Parathyroid adenoma (tissue), 2 donors: ENCODE results near the gene NOL9.

Experiments
- H2AFZ ChIP-seq: fragments of 300-600 bp; sonication (generic); one replicate; pipeline ENCODE4 v1.7.0; 2017; ENCODE audit warnings: antibody characterized with exemption, mild to moderate bottlenecking
- H3K27ac ChIP-seq: fragments of 300-600 bp; sonication (generic); one replicate; pipeline ENCODE4 v1.7.0; 2017
- H3K27me3 ChIP-seq: fragments of 300-600 bp; sonication (generic); one replicate; pipeline ENCODE4 v1.7.0; 2017; ENCODE audit warnings: low read length; ENCODE audit not compliant: control insufficient read depth, insufficient read depth
- H3K36me3 ChIP-seq: fragments of 300-600 bp; sonication (generic); one replicate; pipeline ENCODE4 v1.7.0; 2017; ENCODE audit warnings: low read length; ENCODE audit not compliant: control insufficient read depth, insufficient read depth
- H3K4me1 ChIP-seq: fragments of 300-600 bp; sonication (generic); one replicate; pipeline ENCODE4 v1.7.0; 2017; ENCODE audit warnings: control low read depth
- H3K4me2 ChIP-seq: fragments of 300-600 bp; sonication (generic); one replicate; pipeline ENCODE4 v1.7.0; 2017; ENCODE audit warnings: low read length
- H3K4me3 ChIP-seq: fragments of 300-600 bp; sonication (generic); one replicate; pipeline ENCODE4 v1.7.0; 2017; ENCODE audit warnings: low read depth, low read length
- H3K79me2 ChIP-seq: fragments of 300-600 bp; sonication (generic); one replicate; pipeline ENCODE4 v1.7.0; 2017; ENCODE audit warnings: control low read depth
- H3K9ac ChIP-seq: fragments of 300-600 bp; sonication (generic); one replicate; pipeline ENCODE4 v1.7.0; 2017; ENCODE audit warnings: mild to moderate bottlenecking
- H3K9me3 ChIP-seq: fragments of 300-600 bp; sonication (generic); one replicate; pipeline ENCODE4 v1.7.0; 2017; ENCODE audit warnings: low read length; ENCODE audit not compliant: control insufficient read depth
- CTCF ChIP-seq: fragments of 300-600 bp; sonication (generic); IDR thresholded peaks from one replicate; pipeline ENCODE4 v1.7.0; 2017; ENCODE audit warnings: antibody characterized with exemption, mild to moderate bottlenecking
- donor health status: primary hyperparathyroidism.

NOL9 gene

GRCh38 chr1:6502000-6502891 is 52.1 kb downstream of the NOL9 start:
- Histone ChIP-seq H3K27me3 (no peaks in the 10 kb centered on the region), H2AFZ (no peak overlapping the region), H3K27ac (no peak overlapping the region), H3K9me3 (no peaks in the 10 kb centered on the region), H3K4me3 (no peak overlapping the region), H3K4me2 (no peak overlapping the region), H3K4me1 (no peaks in the 10 kb centered on the region), H3K79me2 (no peaks in the 10 kb centered on the region), H3K36me3 (no peaks in the 10 kb centered on the region), H3K9ac (no peak overlapping the region)
- TF ChIP-seq CTCF: no peak

GRCh38 chr1:6501279-6501813 is 53.0 kb downstream of the NOL9 start:
- H3K9me3 ChIP-seq: no peaks in the 10 kb centered on the region
- H3K79me2 ChIP-seq: no peaks in the 10 kb centered on the region
- H3K4me2 ChIP-seq: no peak overlapping the region
- no peak for TF ChIP-seq CTCF
- no peak overlapping the region for H2AFZ ChIP-seq
- no peak overlapping the region for H3K4me3 ChIP-seq
- no peaks in the 10 kb centered on the region for H3K36me3 ChIP-seq
- H3K4me1 ChIP-seq: peaks cover 3% of the 10 kb centered on the region
- H3K27me3 ChIP-seq: no peaks in the 10 kb centered on the region
- H3K9ac ChIP-seq: no peak overlapping the region
- no peak overlapping the region for H3K27ac ChIP-seq

- H3K4me2 ChIP-seq: no peak overlapping the region
- no peak overlapping the region for H3K4me3 ChIP-seq
- no peak overlapping the region for H3K27ac ChIP-seq
These were observed 53.6 kb downstream of the NOL9 start for GRCh38 chr1:6500544-6501278.

GRCh38 chr1:6499296-6499695 is 55.0 kb downstream of the NOL9 start:
- H3K9me3 ChIP-seq: no peaks in the 10 kb centered on the region
- H3K4me3 ChIP-seq: no peak overlapping the region
- H3K4me2 ChIP-seq: no peak overlapping the region
- H2AFZ ChIP-seq: no peak overlapping the region
- no peak overlapping the region for H3K27ac ChIP-seq
- H3K4me1 ChIP-seq: peaks cover 7% of the 10 kb centered on the region
- TF ChIP-seq CTCF: no peak
- H3K27me3 ChIP-seq: no peaks in the 10 kb centered on the region
- H3K9ac ChIP-seq: no peak overlapping the region
- H3K79me2 ChIP-seq: no peaks in the 10 kb centered on the region
- H3K36me3 ChIP-seq: no peaks in the 10 kb centered on the region

More at GRCh38 chr1:6500544-6501278, 53.6 kb downstream of the NOL9 start:
- TF ChIP-seq CTCF: no peak
- peaks cover 3% of the 10 kb centered on the region for H3K4me1 ChIP-seq
- no peak overlapping the region for H3K9ac ChIP-seq
- no peaks in the 10 kb centered on the region for H3K27me3 ChIP-seq
- no peaks in the 10 kb centered on the region for H3K9me3 ChIP-seq
- no peak overlapping the region for H2AFZ ChIP-seq
- no peaks in the 10 kb centered on the region for H3K36me3 ChIP-seq
- H3K79me2 ChIP-seq: no peaks in the 10 kb centered on the region
